Measurements from ENCODE around the gene NOSTRIN.

- TF ChIP-seq CTCF (IDR thresholded peaks at IDR 0.05) (no peak), POLR2A (IDR thresholded peaks at IDR 0.05) (no peak)
These were observed 53.2 kb downstream of the NOSTRIN start for GRCh38 chr2:168855601-168856000.
